HG03066 (cell line): ENCODE results near the gene IFNA16.
"Not testable (repeated sequence)": the region's sequence is repeated elsewhere in the genome, so short reads cannot be mapped to it uniquely, and the experiment has no call there.

Experiments used
- ATAC-seq: cut with Tn5 transposase; IDR thresholded peaks from one replicate; pipeline ENCODE4 v1.9.1; 2021; ENCODE audit warnings: low read depth; ENCODE audit not compliant: unreplicated experiment

Gene IFNA16

GRCh38 chr9:21205204-21205603 lies 11.9 kb downstream of the IFNA16 start:
- ATAC-seq = no peak

GRCh38 chr9:21202105-21202504 lies 15.0 kb downstream of the IFNA16 start, which contains the start of gene IFNA7:
TSS of gene IFNA7 (minus strand) at chr9:21202205. CDS start at chr9:21202165, 40 bp downstream.
- ATAC-seq = not testable (repeated sequence)

- ATAC-seq = peak; percentile 97
Measured at GRCh38 chr9:21194867-21195776, 22.0 kb downstream of the IFNA16 start.

GRCh38 chr9:21187487-21187886 lies 29.6 kb downstream of the IFNA16 start, which contains the start of gene IFNA4:
TSS of gene IFNA4 (minus strand) at chr9:21187587. CDS start at chr9:21187531, 56 bp downstream.
- not testable (repeated sequence) for ATAC-seq

- ATAC-seq = peak; percentile 89
Measured at GRCh38 chr9:21182810-21183736, 34.0 kb downstream of the IFNA16 start.

GRCh38 chr9:21174671-21175070 lies 42.4 kb downstream of the IFNA16 start:
- ATAC-seq = no peak

GRCh38 chr9:21172156-21172555 lies 45.0 kb downstream of the IFNA16 start:
- no peak for ATAC-seq

GRCh38 chr9:21171351-21171750 lies 45.8 kb downstream of the IFNA16 start:
- ATAC-seq = no peak

- ATAC-seq = not testable (repeated sequence)
Measured at GRCh38 chr9:21166560-21166959, 50.6 kb downstream of the IFNA16 start, which contains the start of gene IFNA21. TSS of gene IFNA21 (minus strand) at chr9:21166660. CDS start at chr9:21166612, 48 bp downstream.
